ENCODE measurements around the gene FKBP1A.

FKBP1A gene

DNA sequence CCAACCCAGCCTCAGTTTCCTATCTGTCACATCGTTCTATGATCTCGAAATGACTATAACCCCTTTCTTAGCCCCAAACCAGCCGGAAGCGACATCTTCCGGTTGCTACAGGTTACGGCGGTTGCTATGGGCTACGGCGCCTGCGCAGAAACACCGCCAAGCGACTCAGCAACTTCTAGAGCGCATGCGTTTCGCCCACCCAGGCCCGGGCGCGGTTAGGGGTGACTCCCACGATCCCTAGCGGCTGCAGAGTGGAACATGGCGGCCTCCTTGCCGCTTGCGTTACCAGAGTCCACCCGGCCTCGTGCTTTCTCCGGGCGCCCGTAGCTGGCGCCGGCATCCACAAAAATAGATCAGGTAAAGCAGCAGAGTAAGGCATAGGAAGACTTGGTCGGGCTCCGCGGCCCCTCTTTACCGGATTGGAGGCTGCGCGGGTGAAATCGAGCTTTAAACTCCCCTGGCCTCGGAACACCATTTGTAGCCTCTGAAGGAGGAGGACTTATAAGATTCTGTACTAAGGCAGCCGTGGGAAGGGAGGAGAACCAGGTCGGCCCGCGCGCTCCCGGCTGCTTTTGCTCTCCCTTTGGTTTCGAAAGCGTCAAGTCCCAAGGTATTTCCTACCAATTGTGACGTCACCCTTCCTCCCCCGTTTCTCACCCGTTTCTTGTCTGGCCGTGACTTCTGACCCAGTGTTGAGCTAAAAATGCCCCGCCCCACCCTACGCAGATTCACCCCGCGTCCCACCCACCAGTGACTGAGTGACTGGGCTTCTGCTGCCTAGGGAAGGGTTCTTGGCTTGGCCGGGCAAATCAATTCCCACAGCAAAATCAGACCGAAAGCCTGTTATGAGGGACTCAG is 67.5 kb downstream of the FKBP1A start:
- Histone ChIP-seq H3K4me1 (ENCODE audit: control insufficient read depth, insufficient read depth, low read length) (peaks cover 23% of the 10 kb centered on the region), H3K36me3 (ENCODE audit: control insufficient read depth in 2 of 2, insufficient read depth in 1 of 2, low read length in 2 of 2) (peaks cover 0 to 27% of the 10 kb centered on the region in 2 experiments; a peak in 2 of 3 replicates), H3K4me3 (ENCODE audit: low read depth, low read length) (peak overlapping the region; percentile 66), H3K9me3 (ENCODE audit: control insufficient read depth, insufficient read depth, low read depth, low read length) (no peaks in the 10 kb centered on the region), H3K27ac (ENCODE audit: extremely low read depth, low read depth, low read length) (peak overlapping the region; percentile 93)
- ChIA-PET POLR2A (interaction anchor here (0.6 to 1.4 kb wide), 10 partner anchors 9 to 178 kb away, joined by 3 to 8 read pairs (median 3); partner anchors contain the start of gene SNPH), CTCF (interaction anchor here (0.6 to 3.6 kb wide), 6 partner anchors 9 to 413 kb away, joined by 3 to 14 read pairs (median 3); no protein-coding TSS in a partner anchor)
- TF ChIP-seq ZNF843 (tag by site-specific recombination; IDR thresholded peaks at IDR 0.05) (no peak), ZNF623 (tag by site-specific recombination; IDR thresholded peaks at IDR 0.05) (no peak), ZNF837 (tag by site-specific recombination; IDR thresholded peaks at IDR 0.05) (no peak), BCL11A (tag by site-specific recombination; IDR thresholded peaks at IDR 0.05; ENCODE audit: low read depth) (no peak), ZNF548 (tag by site-specific recombination; IDR thresholded peaks at IDR 0.05) (no peak), ZNF214 (tag by site-specific recombination; IDR thresholded peaks at IDR 0.05; ENCODE audit: borderline replicate concordance) (no peak), ELK4 (IDR thresholded peaks at IDR 0.05; ENCODE audit: borderline replicate concordance, low read depth, low read length) (no peak), EGR2 (tag by site-specific recombination; IDR thresholded peaks at IDR 0.05; ENCODE audit: low read depth) (peak; percentile 84), ZNF404 (tag by site-specific recombination; IDR thresholded peaks at IDR 0.05) (no peak), ZNF571 (tag by site-specific recombination; IDR thresholded peaks at IDR 0.05) (no peak), OSR2 (tag by site-specific recombination; IDR thresholded peaks at IDR 0.05) (no peak), ZNF19 (tag by site-specific recombination; IDR thresholded peaks at IDR 0.05; ENCODE audit: low read depth) (no peak), ZNF529 (tag by site-specific recombination; IDR thresholded peaks at IDR 0.05; ENCODE audit: insufficient replicate concordance) (no peak), ZFP41 (tag by site-specific recombination; IDR thresholded peaks at IDR 0.05; ENCODE audit: borderline replicate concordance) (no peak), ZNF398 (tag by site-specific recombination; IDR thresholded peaks at IDR 0.05) (peak; percentile 58), GLIS1 (tag by site-specific recombination; IDR thresholded peaks at IDR 0.05) (peak; percentile 68), ZFHX2 (tag by site-specific recombination; conservative IDR thresholded peaks at IDR 0.05) (peak; percentile 79), BCL11B (tag by site-specific recombination; IDR thresholded peaks at IDR 0.05; ENCODE audit: low read depth) (no peak), ZNF423 (tag by site-specific recombination; IDR thresholded peaks at IDR 0.05) (no peak)
- TF ChIP-seq, protein P1, sequence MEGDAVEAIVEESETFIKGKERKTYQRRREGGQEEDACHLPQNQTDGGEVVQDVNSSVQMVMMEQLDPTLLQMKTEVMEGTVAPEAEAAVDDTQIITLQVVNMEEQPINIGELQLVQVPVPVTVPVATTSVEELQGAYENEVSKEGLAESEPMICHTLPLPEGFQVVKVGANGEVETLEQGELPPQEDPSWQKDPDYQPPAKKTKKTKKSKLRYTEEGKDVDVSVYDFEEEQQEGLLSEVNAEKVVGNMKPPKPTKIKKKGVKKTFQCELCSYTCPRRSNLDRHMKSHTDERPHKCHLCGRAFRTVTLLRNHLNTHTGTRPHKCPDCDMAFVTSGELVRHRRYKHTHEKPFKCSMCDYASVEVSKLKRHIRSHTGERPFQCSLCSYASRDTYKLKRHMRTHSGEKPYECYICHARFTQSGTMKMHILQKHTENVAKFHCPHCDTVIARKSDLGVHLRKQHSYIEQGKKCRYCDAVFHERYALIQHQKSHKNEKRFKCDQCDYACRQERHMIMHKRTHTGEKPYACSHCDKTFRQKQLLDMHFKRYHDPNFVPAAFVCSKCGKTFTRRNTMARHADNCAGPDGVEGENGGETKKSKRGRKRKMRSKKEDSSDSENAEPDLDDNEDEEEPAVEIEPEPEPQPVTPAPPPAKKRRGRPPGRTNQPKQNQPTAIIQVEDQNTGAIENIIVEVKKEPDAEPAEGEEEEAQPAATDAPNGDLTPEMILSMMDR (tag by site-specific recombination; IDR thresholded peaks at IDR 0.05): 0 out of 2 replicates have a peak, but pooled peaks have one; percentile 45
- TF ChIP-seq, protein P2, sequence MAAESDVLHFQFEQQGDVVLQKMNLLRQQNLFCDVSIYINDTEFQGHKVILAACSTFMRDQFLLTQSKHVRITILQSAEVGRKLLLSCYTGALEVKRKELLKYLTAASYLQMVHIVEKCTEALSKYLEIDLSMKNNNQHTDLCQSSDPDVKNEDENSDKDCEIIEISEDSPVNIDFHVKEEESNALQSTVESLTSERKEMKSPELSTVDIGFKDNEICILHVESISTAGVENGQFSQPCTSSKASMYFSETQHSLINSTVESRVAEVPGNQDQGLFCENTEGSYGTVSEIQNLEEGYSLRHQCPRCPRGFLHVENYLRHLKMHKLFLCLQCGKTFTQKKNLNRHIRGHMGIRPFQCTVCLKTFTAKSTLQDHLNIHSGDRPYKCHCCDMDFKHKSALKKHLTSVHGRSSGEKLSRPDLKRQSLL (tag by site-specific recombination; IDR thresholded peaks at IDR 0.05): no peak
- TF ChIP-seq, protein P3, sequence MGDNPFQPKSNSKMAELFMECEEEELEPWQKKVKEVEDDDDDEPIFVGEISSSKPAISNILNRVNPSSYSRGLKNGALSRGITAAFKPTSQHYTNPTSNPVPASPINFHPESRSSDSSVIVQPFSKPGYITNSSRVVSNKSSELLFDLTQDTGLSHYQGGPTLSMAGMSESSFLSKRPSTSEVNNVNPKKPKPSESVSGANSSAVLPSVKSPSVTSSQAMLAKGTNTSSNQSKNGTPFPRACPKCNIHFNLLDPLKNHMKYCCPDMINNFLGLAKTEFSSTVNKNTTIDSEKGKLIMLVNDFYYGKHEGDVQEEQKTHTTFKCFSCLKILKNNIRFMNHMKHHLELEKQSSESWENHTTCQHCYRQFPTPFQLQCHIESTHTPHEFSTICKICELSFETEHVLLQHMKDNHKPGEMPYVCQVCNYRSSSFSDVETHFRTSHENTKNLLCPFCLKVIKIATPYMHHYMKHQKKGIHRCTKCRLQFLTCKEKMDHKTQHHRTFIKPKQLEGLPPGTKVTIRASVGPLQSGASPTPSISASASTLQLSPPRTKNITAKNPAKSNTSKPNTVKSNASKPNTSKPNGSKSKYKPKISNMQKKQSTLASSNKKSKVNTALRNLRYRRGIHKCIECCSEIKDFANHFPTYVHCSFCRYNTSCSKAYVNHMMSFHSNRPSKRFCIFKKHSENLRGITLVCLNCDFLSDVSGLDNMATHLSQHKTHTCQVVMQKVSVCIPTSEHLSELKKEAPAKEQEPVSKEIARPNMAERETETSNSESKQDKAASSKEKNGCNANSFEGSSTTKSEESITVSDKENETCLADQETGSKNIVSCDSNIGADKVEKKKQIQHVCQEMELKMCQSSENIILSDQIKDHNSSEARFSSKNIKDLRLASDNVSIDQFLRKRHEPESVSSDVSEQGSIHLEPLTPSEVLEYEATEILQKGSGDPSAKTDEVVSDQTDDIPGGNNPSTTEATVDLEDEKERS (tag by site-specific recombination; IDR thresholded peaks at IDR 0.05): no peak
